ENCODE data around the gene ING3. TPM values are rescaled to one million over a fixed set of nuclear protein-coding genes. Genes with fewer than 3 reads are reported as not detected.
"Not testable (repeated sequence)": the region's sequence is repeated elsewhere in the genome, so short reads cannot be mapped to it uniquely, and the experiment has no call there.

The ING3 gene
- total RNA-seq, 2 donors from 2014 or later: 12.6 to 14.9 TPM

GRCh38 chr7:120981888-120982615 is 31.5 kb downstream of the ING3 start:
- no peaks in the 10 kb centered on the region for H3K4me1 ChIP-seq (ENCODE audit: control insufficient read depth, insufficient read depth, low read length)
- no peak for DNase-seq
- no peak overlapping the region for H3K4me3 Mint-ChIP-seq
- no peaks in the 10 kb centered on the region for H3K9me3 Mint-ChIP-seq
- no peak overlapping the region for H3K4me3 ChIP-seq (ENCODE audit: low read length)
- H3K9ac ChIP-seq (ENCODE audit: extremely low read depth, low read length, poor library complexity, severe bottlenecking): no peak overlapping the region
- H3K27me3 ChIP-seq (ENCODE audit: control insufficient read depth, insufficient read depth, low read length, poor library complexity, severe bottlenecking): peaks cover 63% of the 10 kb centered on the region
- peak; percentile 36 for TF ChIP-seq CTCF (conservative IDR thresholded peaks at IDR 0.05)
- 81 to 87% methylated on average over 3 to 4 of the region's 4 CpGs for WGBS, 2 experiments (ENCODE audit: insufficient coverage in 1 of 2, insufficient read length in 1 of 2)
- no peak overlapping the region for H3K27ac ChIP-seq (ENCODE audit: low read depth, low read length)
- H3K27me3 Mint-ChIP-seq (ENCODE audit: insufficient read depth): peaks cover 23% of the 10 kb centered on the region
- H3K27ac Mint-ChIP-seq: no peak overlapping the region
- peaks cover 2% of the 10 kb centered on the region for H3K4me1 Mint-ChIP-seq
- H3K9me3 ChIP-seq (ENCODE audit: control insufficient read depth, low read length): no peaks in the 10 kb centered on the region
- H3K36me3 Mint-ChIP-seq (ENCODE audit: low read depth): no peaks in the 10 kb centered on the region
- no peaks in the 10 kb centered on the region for H3K36me3 ChIP-seq (ENCODE audit: control insufficient read depth, insufficient read depth, low read length)

DNA sequence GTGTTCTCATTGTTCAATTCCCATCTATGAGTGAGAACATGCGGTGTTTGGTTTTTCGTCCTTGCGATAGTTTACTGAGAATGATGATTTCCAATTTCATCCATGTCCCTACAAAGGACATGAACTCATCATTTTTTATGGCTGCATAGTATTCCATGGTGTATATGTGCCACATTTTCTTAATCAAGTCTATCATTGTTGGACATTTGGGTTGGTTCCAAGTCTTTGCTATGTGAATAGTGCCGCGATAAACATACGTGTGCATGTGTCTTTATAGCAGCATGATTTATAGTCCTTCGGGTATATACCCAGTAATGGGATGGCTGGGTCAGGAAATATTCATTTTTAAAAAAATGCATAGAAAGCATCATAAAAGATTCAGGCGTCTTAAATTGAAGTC is 33.0 kb downstream of the ING3 start:
- not testable (repeated sequence) for H3K4me1 Mint-ChIP-seq
- H3K27me3 Mint-ChIP-seq (ENCODE audit: insufficient read depth): peaks cover 39% of the 10 kb centered on the region
- 85 to 86% methylated on average over 5 of the region's 8 CpGs for WGBS, 2 experiments (ENCODE audit: insufficient coverage in 1 of 2, insufficient read length in 1 of 2)

DNA sequence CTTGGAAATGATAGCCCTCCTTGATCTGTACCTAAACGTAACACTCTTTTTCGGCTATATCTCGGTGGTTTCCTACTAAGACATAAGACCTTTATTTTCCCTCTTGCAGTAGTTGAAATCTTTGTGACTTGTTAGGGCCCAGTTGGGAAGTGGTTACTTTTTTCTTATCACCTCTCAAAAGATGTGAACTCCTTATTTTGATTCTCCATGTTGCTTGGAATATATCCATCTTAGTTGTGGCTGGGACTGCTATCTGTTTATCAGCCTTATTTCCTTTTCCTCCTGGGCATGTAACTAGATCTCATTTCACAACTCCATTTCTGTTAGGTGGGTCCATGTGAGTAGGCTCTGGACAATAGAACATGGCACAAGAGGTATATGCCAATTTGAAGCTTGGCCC is 33.8 kb downstream of the ING3 start:
- Histone ChIP-seq H3K4me1 (ENCODE audit: control insufficient read depth, insufficient read depth, low read length) (no peaks in the 10 kb centered on the region), H3K9ac (ENCODE audit: extremely low read depth, low read length, poor library complexity, severe bottlenecking) (no peak overlapping the region), H3K27me3 (ENCODE audit: control insufficient read depth, insufficient read depth, low read length, poor library complexity, severe bottlenecking) (peaks cover 87% of the 10 kb centered on the region), H3K4me3 (ENCODE audit: low read length) (no peak overlapping the region), H3K36me3 (ENCODE audit: control insufficient read depth, insufficient read depth, low read length) (no peaks in the 10 kb centered on the region), H3K27ac (ENCODE audit: low read depth, low read length) (no peak overlapping the region), H3K9me3 (ENCODE audit: control insufficient read depth, low read length) (no peaks in the 10 kb centered on the region)
- H3K9me3 Mint-ChIP-seq: no peaks in the 10 kb centered on the region
- WGBS, 2 experiments (ENCODE audit: insufficient coverage in 1 of 2, insufficient read length in 1 of 2): 99 to 100% methylated on average over 3 of the region's 3 CpGs
- H3K4me1 Mint-ChIP-seq: peaks cover 12% of the 10 kb centered on the region
- no peak overlapping the region for H3K27ac Mint-ChIP-seq
- H3K27me3 Mint-ChIP-seq (ENCODE audit: insufficient read depth): peaks cover 47% of the 10 kb centered on the region
- no peak for TF ChIP-seq CTCF (conservative IDR thresholded peaks at IDR 0.05)
- no peak for DNase-seq
- H3K36me3 Mint-ChIP-seq (ENCODE audit: low read depth): no peaks in the 10 kb centered on the region
- no peak overlapping the region for H3K4me3 Mint-ChIP-seq

More for the DNA sequence above, 33.0 kb downstream of the ING3 start:
- not testable (repeated sequence) for H3K9me3 ChIP-seq (ENCODE audit: control insufficient read depth, low read length); H3K27ac ChIP-seq (ENCODE audit: low read depth, low read length); H3K4me1 ChIP-seq (ENCODE audit: control insufficient read depth, insufficient read depth, low read length); H3K36me3 ChIP-seq (ENCODE audit: control insufficient read depth, insufficient read depth, low read length); H3K4me3 Mint-ChIP-seq; H3K27ac Mint-ChIP-seq; DNase-seq; H3K4me3 ChIP-seq (ENCODE audit: low read length); H3K9me3 Mint-ChIP-seq; H3K9ac ChIP-seq (ENCODE audit: extremely low read depth, low read length, poor library complexity, severe bottlenecking); H3K36me3 Mint-ChIP-seq (ENCODE audit: low read depth)
- H3K27me3 ChIP-seq (ENCODE audit: control insufficient read depth, insufficient read depth, low read length, poor library complexity, severe bottlenecking): peaks cover 78% of the 10 kb centered on the region
